Activated gamma-delta T cell treated with anti-CD3 and anti-CD28 coated beads, Interleukin-2, amount 50 U/mL, for 16 hours (primary cell): ENCODE results near the gene STX3.
"Not testable (repeated sequence)": the region's sequence is repeated elsewhere in the genome, so short reads cannot be mapped to it uniquely, and the experiment has no call there.

ENCODE experiments used
- DNase-seq: peaks from one replicate; pipeline ENCODE4 v3.0.0-alpha.2; 2020; ENCODE audit warnings: low read depth

Gene STX3

GRCh38 chr11:59758401-59759037 lies 3.3 kb downstream of the STX3 start:
- DNase-seq: no peak

GRCh38 chr11:59759900-59760299 lies 4.7 kb downstream of the STX3 start:
- no peak for DNase-seq

- DNase-seq: no peak
Observed at GRCh38 chr11:59760771-59761170, 5.6 kb downstream of the STX3 start.

- DNase-seq: no peak
Observed at GRCh38 chr11:59761993-59762392, 6.8 kb downstream of the STX3 start.

GRCh38 chr11:59765068-59765735 lies 10.0 kb downstream of the STX3 start:
- DNase-seq: no peak

- no peak for DNase-seq
Observed at GRCh38 chr11:59766542-59767224, 11.5 kb downstream of the STX3 start.

GRCh38 chr11:59767225-59767611 lies 12.0 kb downstream of the STX3 start:
- DNase-seq: no peak

- DNase-seq: no peak
Observed at GRCh38 chr11:59769111-59769510, 13.9 kb downstream of the STX3 start.

- no peak for DNase-seq
Observed at GRCh38 chr11:59769828-59770227, 14.7 kb downstream of the STX3 start.

- no peak for DNase-seq
Observed at GRCh38 chr11:59770319-59770718, 15.1 kb downstream of the STX3 start.

- no peak for DNase-seq
Observed at GRCh38 chr11:59770869-59771268, 15.7 kb downstream of the STX3 start.

GRCh38 chr11:59771605-59772004 lies 16.4 kb downstream of the STX3 start:
- DNase-seq: no peak

GRCh38 chr11:59773083-59773440 lies 17.9 kb downstream of the STX3 start:
- DNase-seq: no peak

- DNase-seq: no peak
Observed at GRCh38 chr11:59776210-59777066, 21.3 kb downstream of the STX3 start.

- DNase-seq: no peak
Observed at GRCh38 chr11:59777104-59777503, 21.9 kb downstream of the STX3 start.

GRCh38 chr11:59778122-59778521 lies 22.9 kb downstream of the STX3 start:
- DNase-seq: no peak

GRCh38 chr11:59779487-59779886 lies 24.3 kb downstream of the STX3 start:
- DNase-seq: no peak

- DNase-seq: no peak
Observed at GRCh38 chr11:59782080-59782479, 26.9 kb downstream of the STX3 start.

- DNase-seq: no peak
Observed at GRCh38 chr11:59783632-59784090, 28.5 kb downstream of the STX3 start.

GRCh38 chr11:59784441-59784840 lies 29.3 kb downstream of the STX3 start:
- DNase-seq: not testable (repeated sequence)

GRCh38 chr11:59785818-59786217 lies 30.6 kb downstream of the STX3 start:
- DNase-seq: no peak

GRCh38 chr11:59787255-59787588 lies 32.0 kb downstream of the STX3 start:
- DNase-seq: no peak

- DNase-seq: no peak
Observed at GRCh38 chr11:59787816-59788215, 32.6 kb downstream of the STX3 start.
